HepG2 (cell line): ENCODE data around the gene TTC38. TPM values are rescaled to one million over a fixed set of nuclear protein-coding genes. Genes with fewer than 3 reads are reported as not detected.

ENCODE experiments used
- AGO2 ChIP-seq: fragments of 200-400 bp; formaldehyde crosslinking; optimal IDR thresholded peaks from 2 replicates; pipeline ENCODE3; 2017; ENCODE audit warnings: mild to moderate bottlenecking, low read depth, low read length, moderate library complexity
- ATF7-NPFF ChIP-seq: sonication (generic); formaldehyde crosslinking; IDR thresholded peaks from 2 replicates; pipeline ENCODE4 v1.8.1; 2023; ENCODE audit warnings: mild to moderate bottlenecking, low read depth, missing genetic modification reagents, moderate library complexity
- CBFB ChIP-seq: sonication (generic); formaldehyde crosslinking; IDR thresholded peaks from 2 replicates; pipeline ENCODE4 v1.4.0; 2020; ENCODE audit warnings: missing genetic modification reagents
- CEBPG ChIP-seq: IDR thresholded peaks from 2 replicates; pipeline ENCODE4 v1.6.1; 2016
- ELF1 ChIP-seq: sonication (generic); formaldehyde crosslinking; IDR thresholded peaks from 2 replicates; pipeline ENCODE4 v1.4.0; 2020; ENCODE audit warnings: missing genetic modification reagents
- ETV5 ChIP-seq: IDR thresholded peaks from 2 replicates; pipeline ENCODE4 v1.6.1; 2018; ENCODE audit warnings: missing biosample characterization, missing genetic modification reagents, inconsistent platforms, borderline replicate concordance
- HMGA1 ChIP-seq: sonication (generic); formaldehyde crosslinking; conservative IDR thresholded peaks from 2 replicates; pipeline ENCODE4 v1.4.0; 2020; ENCODE audit warnings: missing genetic modification reagents
- HNRNPL ChIP-seq: fragments of 200-400 bp; formaldehyde crosslinking; IDR thresholded peaks from 2 replicates; pipeline ENCODE4 v1.6.1; 2017; ENCODE audit warnings: mild to moderate bottlenecking, low read depth, low read length
- KAT8 ChIP-seq: IDR thresholded peaks from 2 replicates; pipeline ENCODE4 v1.6.1; 2016; ENCODE audit warnings: missing genetic modification reagents, missing compliant biosample characterization
- KLF15 ChIP-seq: sonication (generic); formaldehyde crosslinking; IDR thresholded peaks from 2 replicates; pipeline ENCODE4 v1.8.1; 2023; ENCODE audit warnings: borderline replicate concordance, mild to moderate bottlenecking, inconsistent platforms, missing genetic modification reagents, mixed read lengths
- MED8 ChIP-seq: sonication (generic); formaldehyde crosslinking; IDR thresholded peaks from 2 replicates; pipeline ENCODE4 v1.8.1; 2023; ENCODE audit warnings: mild to moderate bottlenecking, missing genetic modification reagents; ENCODE audit not compliant: insufficient replicate concordance
- SIX4 ChIP-seq: sonication (generic); formaldehyde crosslinking; IDR thresholded peaks from 2 replicates; pipeline ENCODE4 v1.4.0; 2020; ENCODE audit warnings: missing genetic modification reagents
- SSRP1 ChIP-seq: IDR thresholded peaks from 2 replicates; pipeline ENCODE4 v1.6.1; 2016; ENCODE audit warnings: control low read depth
- SUZ12 ChIP-seq: fragments of 150-350 bp; IDR thresholded peaks from 2 replicates; pipeline ENCODE4 v1.6.1; 2014; ENCODE audit warnings: low read depth, low read length
- TOE1 ChIP-seq: sonication (generic); formaldehyde crosslinking; IDR thresholded peaks from 2 replicates; pipeline ENCODE4 v1.4.0; 2020; ENCODE audit warnings: mild to moderate bottlenecking, missing genetic modification reagents
- ZFP37 ChIP-seq: sonication (generic); formaldehyde crosslinking; IDR thresholded peaks from 2 replicates; pipeline ENCODE4 v1.4.0; 2020; ENCODE audit warnings: missing genetic modification reagents, borderline replicate concordance
- ZNF354B ChIP-seq: sonication (generic); formaldehyde crosslinking; IDR thresholded peaks from 2 replicates; pipeline ENCODE4 v1.8.0; 2022; ENCODE audit warnings: mild to moderate bottlenecking, missing genetic modification reagents
- ZNF607 ChIP-seq: sonication (generic); formaldehyde crosslinking; IDR thresholded peaks from 2 replicates; pipeline ENCODE4 v1.5.1; 2020; ENCODE audit warnings: missing genetic modification reagents, mild to moderate bottlenecking, borderline replicate concordance
- ZNF672 ChIP-seq: sonication (generic); formaldehyde crosslinking; IDR thresholded peaks from 2 replicates; pipeline ENCODE4 v1.8.1; 2022; ENCODE audit warnings: missing genetic modification reagents
- ZNF713 ChIP-seq: sonication (generic); formaldehyde crosslinking; IDR thresholded peaks from 2 replicates; pipeline ENCODE4 v1.4.0; 2020; ENCODE audit warnings: mild to moderate bottlenecking, missing genetic modification reagents
- ZNF772 ChIP-seq: sonication (generic); formaldehyde crosslinking; IDR thresholded peaks from 2 replicates; pipeline ENCODE4 v1.5.0; 2020; ENCODE audit warnings: mild to moderate bottlenecking, missing genetic modification reagents
- ZNF839 ChIP-seq: sonication (generic); formaldehyde crosslinking; IDR thresholded peaks from 2 replicates; pipeline ENCODE4 v1.4.0; 2020; ENCODE audit warnings: missing genetic modification reagents, mild to moderate bottlenecking, borderline replicate concordance
- polyA plus RNA-seq, 8 experiments: library from polyadenylated mRNA; depleted of rRNA in 3 of 8; stranded (reverse) in 7 of 8; unstranded in 1 of 8; fragments of >200 nt; fragmentation: Illumina TruSeq in 4 of 8; extraction: Trizol in 4 of 8; gene quantifications; 2 replicates each; pipeline versions ENCODE4 v1.2.1 to v1.2.3, GENCODE V29; 2011 to 2016; ENCODE audit warnings: low read depth in 4 of 8, missing spikeins in 1 of 8, mixed read lengths in 1 of 8; ENCODE audit not compliant: insufficient read depth in 1 of 8
- total RNA-seq, 5 experiments: library from RNA; depleted of rRNA; stranded (reverse); fragments of >200 nt; fragmentation: Illumina TruSeq; extraction: Trizol; gene quantifications; 2 replicates each; pipeline ENCODE4 v1.2.3, GENCODE V29; 2016; ENCODE audit warnings: low read depth in 1 of 5
- TF ChIP-seq, protein P1 (sequence below): sonication (generic); formaldehyde crosslinking; IDR thresholded peaks from 2 replicates; pipeline ENCODE4 v1.4.0; 2020; ENCODE audit warnings: mild to moderate bottlenecking, missing genetic modification reagents
- TF ChIP-seq, protein P2 (sequence below): sonication (generic); formaldehyde crosslinking; IDR thresholded peaks from 2 replicates; pipeline ENCODE4 v1.5.1; 2020; ENCODE audit warnings: mild to moderate bottlenecking, missing genetic modification reagents, borderline replicate concordance
- TF ChIP-seq, protein P3 (sequence below): sonication (generic); formaldehyde crosslinking; IDR thresholded peaks from 2 replicates; pipeline ENCODE4 v1.8.0; 2022; ENCODE audit warnings: missing genetic modification reagents, mild to moderate bottlenecking, inconsistent platforms, borderline replicate concordance
- TF ChIP-seq, protein P4 (sequence below): IDR thresholded peaks from 2 replicates; pipeline ENCODE4 v1.6.1; 2016; ENCODE audit warnings: missing biosample characterization, missing genetic modification reagents, low read depth

The TTC38 gene
- total and polyA plus RNA-seq, 2 of the 13 experiments (the other 11 are each of a cell fraction or from before 2014, with no cell fraction given): 101 to 105 TPM

DNA sequence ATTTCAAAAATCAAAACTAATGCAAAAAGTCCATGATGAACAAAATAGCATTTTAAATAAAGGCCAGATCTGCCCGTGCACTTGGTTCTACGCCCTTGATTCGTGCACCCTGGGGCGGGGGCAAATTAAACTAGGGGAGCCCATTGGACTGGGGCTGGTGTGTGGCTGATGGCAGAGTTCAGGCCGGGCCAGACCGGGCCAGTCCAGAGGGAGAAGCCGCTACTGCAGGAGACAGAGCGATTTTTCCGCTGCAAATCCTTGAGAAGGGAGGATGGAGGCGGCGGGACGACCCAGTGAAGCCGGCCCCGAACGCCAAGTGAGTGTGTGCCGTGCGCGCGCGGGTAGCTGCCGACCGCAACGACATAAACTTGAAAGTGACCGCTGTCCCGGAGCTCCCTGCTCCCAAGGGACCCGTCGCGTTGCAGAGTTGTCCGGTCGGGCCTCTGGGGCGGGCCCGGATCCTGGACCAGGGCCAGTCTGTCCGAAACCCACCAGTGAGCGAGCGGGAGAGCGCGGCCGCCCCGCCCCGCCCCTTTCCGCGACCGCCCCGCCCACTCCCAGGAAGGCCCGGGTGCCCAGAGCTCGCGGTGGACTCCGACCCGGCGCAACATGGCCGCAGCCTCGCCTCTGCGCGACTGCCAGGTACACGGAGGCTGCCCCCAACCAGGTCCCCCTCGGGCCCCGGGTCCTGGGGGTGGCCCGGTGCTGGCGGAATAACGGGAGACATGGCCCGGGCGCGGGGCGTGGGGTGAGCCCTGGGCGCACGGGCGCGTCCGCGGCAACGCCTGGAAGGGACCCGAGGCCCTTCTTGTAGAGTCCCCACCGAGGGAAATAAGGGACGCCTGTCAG, at the start of gene TTC38 (continued):
- TF ChIP-seq, protein P1, sequence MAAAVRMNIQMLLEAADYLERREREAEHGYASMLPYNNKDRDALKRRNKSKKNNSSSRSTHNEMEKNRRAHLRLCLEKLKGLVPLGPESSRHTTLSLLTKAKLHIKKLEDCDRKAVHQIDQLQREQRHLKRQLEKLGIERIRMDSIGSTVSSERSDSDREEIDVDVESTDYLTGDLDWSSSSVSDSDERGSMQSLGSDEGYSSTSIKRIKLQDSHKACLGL (CRISPR knock-in tag): peak; percentile 65; the same call in 1 of the 2 replicates
- no peak for TF ChIP-seq ZNF713 (CRISPR knock-in tag)
- TF ChIP-seq ZNF672 (CRISPR knock-in tag): no peak
- TF ChIP-seq, protein P2, sequence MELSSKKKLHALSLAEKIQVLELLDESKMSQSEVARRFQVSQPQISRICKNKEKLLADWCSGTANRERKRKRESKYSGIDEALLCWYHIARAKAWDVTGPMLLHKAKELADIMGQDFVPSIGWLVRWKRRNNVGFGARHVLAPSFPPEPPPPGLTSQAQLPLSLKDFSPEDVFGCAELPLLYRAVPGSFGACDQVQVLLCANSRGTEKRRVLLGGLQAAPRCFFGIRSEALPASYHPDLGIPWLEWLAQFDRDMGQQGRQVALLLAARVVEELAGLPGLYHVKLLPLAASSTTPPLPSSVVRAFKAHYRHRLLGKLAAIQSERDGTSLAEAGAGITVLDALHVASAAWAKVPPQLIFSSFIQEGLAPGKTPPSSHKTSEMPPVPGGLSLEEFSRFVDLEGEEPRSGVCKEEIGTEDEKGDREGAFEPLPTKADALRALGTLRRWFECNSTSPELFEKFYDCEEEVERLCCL (CRISPR knock-in tag): no peak
- TF ChIP-seq ETV5 (CRISPR knock-in tag): peak; percentile 57
- TF ChIP-seq SSRP1 (CRISPR knock-in tag): no peak
- no peak for TF ChIP-seq SUZ12
- peak; percentile 55; the same call in 1 of the 2 replicates for TF ChIP-seq ZNF772
- TF ChIP-seq CEBPG (CRISPR knock-in tag): no peak
- no peak for TF ChIP-seq ZNF354B (CRISPR knock-in tag)
- TF ChIP-seq ZNF839 (CRISPR knock-in tag): no peak
- TF ChIP-seq, protein P3, sequence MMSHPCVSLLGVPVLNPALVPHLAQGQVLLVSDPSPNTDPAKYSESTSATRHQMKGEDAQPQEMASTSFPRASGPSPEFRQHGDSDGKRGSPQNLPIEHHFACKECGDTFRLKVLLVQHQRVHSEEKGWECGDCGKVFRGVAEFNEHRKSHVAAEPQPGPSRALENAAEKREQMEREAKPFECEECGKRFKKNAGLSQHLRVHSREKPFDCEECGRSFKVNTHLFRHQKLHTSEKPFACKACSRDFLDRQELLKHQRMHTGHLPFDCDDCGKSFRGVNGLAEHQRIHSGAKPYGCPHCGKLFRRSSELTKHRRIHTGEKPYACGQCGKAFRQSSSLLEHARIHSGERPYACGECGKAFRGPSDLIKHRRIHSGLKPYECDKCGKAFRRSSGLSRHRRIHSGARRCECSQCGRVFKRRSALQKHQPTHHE (CRISPR knock-in tag): peak; percentile 41; the same call in 1 of the 2 replicates
- peak; percentile 32 for TF ChIP-seq MED8 (CRISPR knock-in tag)
- TF ChIP-seq HMGA1: no peak
- TF ChIP-seq AGO2: peak; percentile 66
- TF ChIP-seq TOE1: no peak
- TF ChIP-seq KLF15 (CRISPR knock-in tag): peak; percentile 70; the same call in 1 of the 2 replicates
- no peak for TF ChIP-seq SIX4 (CRISPR knock-in tag)
- TF ChIP-seq, protein P4, sequence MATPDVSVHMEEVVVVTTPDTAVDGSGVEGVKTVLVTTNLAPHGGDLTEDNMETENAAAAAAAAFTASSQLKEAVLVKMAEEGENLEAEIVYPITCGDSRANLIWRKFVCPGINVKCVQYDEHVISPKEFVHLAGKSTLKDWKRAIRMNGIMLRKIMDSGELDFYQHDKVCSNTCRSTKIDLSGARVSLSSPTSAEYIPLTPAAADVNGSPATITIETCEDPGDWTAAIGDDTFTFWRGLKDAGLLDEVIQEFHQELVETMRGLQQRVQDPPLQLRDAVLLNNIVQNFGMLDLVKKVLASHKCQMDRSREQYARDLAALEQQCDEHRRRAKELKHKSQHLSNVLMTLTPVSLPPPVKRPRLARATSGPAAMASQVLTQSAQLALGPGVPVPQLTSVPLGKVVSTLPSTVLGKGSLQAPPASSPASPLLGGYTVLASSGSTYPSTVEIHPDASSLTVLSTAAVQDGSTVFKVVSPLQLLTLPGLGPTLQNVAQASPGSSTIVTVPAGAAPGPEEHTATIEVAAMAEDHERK (CRISPR knock-in tag): no peak
- TF ChIP-seq ATF7-NPFF (CRISPR knock-in tag): peak; percentile 60; the same call in 1 of the 2 replicates
- TF ChIP-seq ELF1 (CRISPR knock-in tag): no peak; the same call in 1 of the 2 replicates
- TF ChIP-seq HNRNPL: peak; percentile 64; the same call in 1 of the 2 replicates
- TF ChIP-seq ZFP37 (CRISPR knock-in tag): no peak
- TF ChIP-seq ZNF607 (CRISPR knock-in tag): 0 out of 2 replicates have a peak, but pooled peaks have one; percentile 24
- peak; percentile 94 for TF ChIP-seq CBFB (CRISPR knock-in tag)
- peak; percentile 19; the same call in 1 of the 2 replicates for TF ChIP-seq KAT8 (CRISPR knock-in tag)
